Measurements from ENCODE around the gene SPIN4. TPM values are rescaled to one million over a fixed set of nuclear protein-coding genes. Genes with fewer than 3 reads are reported as not detected.
"Not testable (repeated sequence)": the region's sequence is repeated elsewhere in the genome, so short reads cannot be mapped to it uniquely, and the experiment has no call there.

SPIN4 gene
- total and polyA plus RNA-seq, 2 of the 8 experiments (the other 6 are each of a cell fraction or from before 2014, with no cell fraction given) = 8.0 to 11.8 TPM

GRCh38 chrX:63373012-63373411 lies 21.9 kb upstream of the SPIN4 start:
- H2BK15ac ChIP-seq (ENCODE audit: low read length); H3K4me2 ChIP-seq (ENCODE audit: insufficient read depth in 1 of 2, low read depth in 2 of 2, low read length in 2 of 2); H3K9ac ChIP-seq (replicated peaks in 1 of 4; ENCODE audit: extremely low read depth in 1 of 4, low read depth in 3 of 4, low read length in 3 of 4); H3K4ac ChIP-seq (replicated peaks; ENCODE audit: insufficient read length, low read depth, low read length); H3K4me1 ChIP-seq (replicated peaks in 1 of 4; ENCODE audit: control insufficient read depth in 3 of 4, insufficient read depth in 4 of 4, low read length in 3 of 4); H3K79me2 ChIP-seq (ENCODE audit: control insufficient read depth in 1 of 2, insufficient read depth in 2 of 2, low read length in 2 of 2); H3K9me3 ChIP-seq (ENCODE audit: insufficient read depth in 2 of 2, low read depth in 1 of 2, low read length in 1 of 2); FAIRE-seq; DNase-seq (ENCODE audit: low read depth in 1 of 2, low spot score in 2 of 2); H3K4me3 ChIP-seq (ENCODE audit: extremely low read depth in 1 of 4, insufficient read depth in 2 of 4, low read depth in 3 of 4, low read length in 4 of 4); POLR2A ChIA-PET (ENCODE audit: partially characterized antibody); H3K56ac ChIP-seq (replicated peaks; ENCODE audit: insufficient read length, low read depth, low read length); H4K20me1 ChIP-seq (replicated peaks in 1 of 2; ENCODE audit: control insufficient read depth in 1 of 2, insufficient read depth in 2 of 2, low read length in 2 of 2); H2BK12ac ChIP-seq (ENCODE audit: low read depth, low read length); H3K23me2 ChIP-seq (ENCODE audit: low read depth, low read length); H2AK5ac ChIP-seq (ENCODE audit: low read depth, low read length); H3K27ac ChIP-seq (ENCODE audit: low read depth, low read length); H4K91ac ChIP-seq (replicated peaks; ENCODE audit: insufficient read length, low read length); H2BK5ac ChIP-seq (ENCODE audit: low read depth, low read length); H3K23ac ChIP-seq (ENCODE audit: insufficient read length); H2BK20ac ChIP-seq (ENCODE audit: low read length); H4K5ac ChIP-seq (ENCODE audit: insufficient read length, low read depth, low read length); H3K14ac ChIP-seq (ENCODE audit: insufficient read length); H3K27me3 ChIP-seq (replicated peaks in 1 of 4; ENCODE audit: control insufficient read depth in 3 of 4, extremely low read depth in 1 of 4, insufficient read depth in 3 of 4, low read length in 3 of 4); H3K18ac ChIP-seq (ENCODE audit: extremely low read depth, low read length); H2AFZ ChIP-seq (ENCODE audit: low read length); H3K36me3 ChIP-seq (ENCODE audit: control insufficient read depth in 2 of 4, insufficient read depth in 4 of 4, low read length in 3 of 4); H3K79me1 ChIP-seq (ENCODE audit: low read depth, low read length); CTCF ChIA-PET (ENCODE audit: partially characterized antibody); H4K8ac ChIP-seq (ENCODE audit: extremely low read depth, insufficient read depth, low read length); H2BK120ac ChIP-seq (replicated peaks; ENCODE audit: low read depth, low read length): not testable (repeated sequence)
- 97% methylated on average over 2 of the region's 3 CpGs; no CpG with 5 or more reads in 1 of the 2 experiments for whole genome bisulfite sequencing, 2 experiments (ENCODE audit: extremely low coverage in 1 of 2, insufficient coverage in 1 of 2, insufficient read length in 1 of 2, insufficient replicate concordance in 2 of 2, low coverage in 1 of 2, low lambda C conversion rate in 2 of 2, missing lambda C conversion rate in 1 of 2)

GRCh38 chrX:63367699-63368098 lies 16.6 kb upstream of the SPIN4 start:
- H3K23ac ChIP-seq (ENCODE audit: insufficient read length); H4K91ac ChIP-seq (replicated peaks; ENCODE audit: insufficient read length, low read length); H2AK5ac ChIP-seq (ENCODE audit: low read depth, low read length); H3K23me2 ChIP-seq (ENCODE audit: low read depth, low read length); H4K20me1 ChIP-seq (replicated peaks in 1 of 2; ENCODE audit: control insufficient read depth in 1 of 2, insufficient read depth in 2 of 2, low read length in 2 of 2); H3K4me1 ChIP-seq (replicated peaks in 1 of 4; ENCODE audit: control insufficient read depth in 3 of 4, insufficient read depth in 4 of 4, low read length in 3 of 4); H2BK5ac ChIP-seq (ENCODE audit: low read depth, low read length); H3K27ac ChIP-seq (ENCODE audit: low read depth, low read length); H3K4me3 ChIP-seq (ENCODE audit: extremely low read depth in 1 of 4, insufficient read depth in 2 of 4, low read depth in 3 of 4, low read length in 4 of 4); H3K18ac ChIP-seq (ENCODE audit: extremely low read depth, low read length); H3K4ac ChIP-seq (replicated peaks; ENCODE audit: insufficient read length, low read depth, low read length); H2AFZ ChIP-seq (ENCODE audit: low read length); H2BK15ac ChIP-seq (ENCODE audit: low read length); FAIRE-seq; H2BK12ac ChIP-seq (ENCODE audit: low read depth, low read length); H3K4me2 ChIP-seq (ENCODE audit: insufficient read depth in 1 of 2, low read depth in 2 of 2, low read length in 2 of 2); H3K9ac ChIP-seq (replicated peaks in 1 of 4; ENCODE audit: extremely low read depth in 1 of 4, low read depth in 3 of 4, low read length in 3 of 4); DNase-seq (ENCODE audit: low read depth in 1 of 2, low spot score in 2 of 2); POLR2A ChIA-PET (ENCODE audit: partially characterized antibody); H3K27me3 ChIP-seq (replicated peaks in 1 of 4; ENCODE audit: control insufficient read depth in 3 of 4, extremely low read depth in 1 of 4, insufficient read depth in 3 of 4, low read length in 3 of 4); H3K79me1 ChIP-seq (ENCODE audit: low read depth, low read length); H2BK20ac ChIP-seq (ENCODE audit: low read length); H3K79me2 ChIP-seq (ENCODE audit: control insufficient read depth in 1 of 2, insufficient read depth in 2 of 2, low read length in 2 of 2); H2BK120ac ChIP-seq (replicated peaks; ENCODE audit: low read depth, low read length); H4K8ac ChIP-seq (ENCODE audit: extremely low read depth, insufficient read depth, low read length); H3K14ac ChIP-seq (ENCODE audit: insufficient read length); H3K56ac ChIP-seq (replicated peaks; ENCODE audit: insufficient read length, low read depth, low read length); H3K36me3 ChIP-seq (ENCODE audit: control insufficient read depth in 2 of 4, insufficient read depth in 4 of 4, low read length in 3 of 4); CTCF ChIA-PET (ENCODE audit: partially characterized antibody); H4K5ac ChIP-seq (ENCODE audit: insufficient read length, low read depth, low read length): not testable (repeated sequence)
- no CpG with 5 or more reads among the region's 5 CpGs for WGBS, 2 experiments (ENCODE audit: extremely low coverage in 1 of 2, insufficient coverage in 1 of 2, insufficient read length in 1 of 2, insufficient replicate concordance in 2 of 2, low coverage in 1 of 2, low lambda C conversion rate in 2 of 2, missing lambda C conversion rate in 1 of 2)
- H3K9me3 ChIP-seq (ENCODE audit: insufficient read depth in 2 of 2, low read depth in 1 of 2, low read length in 1 of 2) = peaks cover 16 to 26% of the 10 kb centered on the region in 2 experiments

All from H1 (cell line).